K562 (cell line): ENCODE results near the gene CDC42BPB. TPM values are rescaled to one million over a fixed set of nuclear protein-coding genes. Genes with fewer than 3 reads are reported as not detected.
A peak's percentile ranks its signal among the peaks of the same experiment; 100 is the strongest.

Experiments used
- ATAC-seq: fragments of 200-7000 bp; cut with Tn5 transposase; 3 replicates; pipeline ENCODE4 v1.9.1; 2020; ENCODE audit warnings: moderate library complexity
- BruUV-seq: library from RNA; stranded (reverse); fragments of 400-500 nt; replicated peaks from 2 replicates; lab custom pipeline; 2021; lab: Mats Ljungman, UMichigan
- CTCF ChIA-PET: fragments of 300-600 bp; formaldehyde crosslinking; extraction: SDS; loops from one replicate; lab custom pipeline; 2021; ENCODE audit warnings: low intra/inter-chr PET ratio; lab: Yijun Ruan, JAX
- POLR2A ChIA-PET: fragments of 300-600, 350-650 bp; sonication (Branson Sonifier 250); formaldehyde crosslinking; extraction: SDS; loops from one replicate; lab custom pipeline; 2021; ENCODE audit warnings: antibody characterized with exemption, inconsistent platforms; lab: Yijun Ruan, JAX
- DNase-seq, 4 experiments: peaks; one replicate each; pipeline versions ENCODE4 v3.0.0 to v3.0.0-alpha.2; 2011 to 2018; ENCODE audit warnings: low spot score in 3 of 4, mixed read lengths in 3 of 4; ENCODE audit errors: extremely low read depth in 1 of 4
- FAIRE-seq: peaks from 2 replicates; lab custom pipeline; 2011; peaks lifted over from hg19 to GRCh38; lab: Jason Lieb, UNC
- H2AFZ ChIP-seq: 2 replicates; pipeline ENCODE4 v1.6.0; 2011; ENCODE audit warnings: low read depth, low read length, control low read depth, inconsistent platforms
- H3K27ac ChIP-seq: fragments of 200-600 bp; 3 replicates; pipeline ENCODE4 v1.8.0; 2011; ENCODE audit warnings: low read depth, mild to moderate bottlenecking, control low read depth, inconsistent platforms, low read length, moderate library complexity, mixed read lengths; ENCODE audit errors: extremely low read depth
- H3K27me3 ChIP-seq, 2 experiments: fragments of 300-600 bp in 1 of 2; 2 replicates in 1 of 2; 3 replicates in 1 of 2; pipeline versions ENCODE4 v1.6.0 to v1.8.0; 2011; ENCODE audit warnings: inconsistent platforms in 2 of 2, low read length in 2 of 2, mild to moderate bottlenecking in 1 of 2, mixed read lengths in 1 of 2, moderate library complexity in 1 of 2; ENCODE audit not compliant: control insufficient read depth in 2 of 2, insufficient read depth in 2 of 2
- H3K36me3 ChIP-seq: fragments of 300-600 bp; 3 replicates; pipeline ENCODE4 v1.8.0; 2011; ENCODE audit warnings: mild to moderate bottlenecking, low read length, inconsistent platforms; ENCODE audit not compliant: control insufficient read depth, insufficient read depth
- H3K4me1 ChIP-seq, 2 experiments: fragments of 200-600 bp in 1 of 2; replicated peaks in 1 of 2; 2 replicates in 1 of 2; 3 replicates in 1 of 2; pipeline versions ENCODE4 v1.5.1 to v1.8.0; 2011; ENCODE audit warnings: inconsistent platforms in 2 of 2, low read length in 2 of 2, mild to moderate bottlenecking in 1 of 2, mixed read lengths in 1 of 2, moderate library complexity in 1 of 2; ENCODE audit not compliant: control insufficient read depth in 2 of 2, insufficient read depth in 2 of 2
- H3K4me2 ChIP-seq: 2 replicates; pipeline ENCODE4 v1.6.1; 2011; ENCODE audit warnings: low read length, control low read depth, inconsistent platforms, mixed read lengths; ENCODE audit not compliant: insufficient read depth
- H3K4me3 ChIP-seq: fragments of 200-600 bp; sonication (generic), shearing (Covaris generic); 2 replicates; pipeline ENCODE4 v1.5.1; 2016; ENCODE audit warnings: control low read depth, inconsistent platforms
- H3K79me2 ChIP-seq: fragments of 200-600 bp; 3 replicates; pipeline ENCODE4 v1.8.0; 2011; ENCODE audit warnings: low read length, inconsistent platforms; ENCODE audit not compliant: control insufficient read depth, insufficient read depth
- H3K9ac ChIP-seq, 2 experiments: 2 replicates each; pipeline versions ENCODE4 v1.6.0 to v1.6.1; 2011; ENCODE audit warnings: low read depth in 2 of 2, low read length in 2 of 2, control low read depth in 1 of 2, inconsistent platforms in 1 of 2, mild to moderate bottlenecking in 1 of 2, mixed read lengths in 1 of 2; ENCODE audit not compliant: insufficient read depth in 1 of 2
- H3K9me1 ChIP-seq: one replicate; pipeline ENCODE4 v1.6.0; 2011; ENCODE audit warnings: inconsistent platforms, mild to moderate bottlenecking, low read length, moderate library complexity; ENCODE audit not compliant: control insufficient read depth, insufficient read depth
- H3K9me3 ChIP-seq: replicated peaks from 2 replicates; pipeline ENCODE4 v1.5.1; 2011; ENCODE audit warnings: low read depth, low read length, inconsistent platforms; ENCODE audit not compliant: control insufficient read depth, insufficient read depth
- H4K20me1 ChIP-seq: replicated peaks from 2 replicates; pipeline ENCODE4 v1.6.1; 2011; ENCODE audit warnings: low read length, inconsistent platforms, mixed read lengths; ENCODE audit not compliant: control insufficient read depth, insufficient read depth
- CTCF ChIP-seq, 3 experiments: IDR thresholded peaks in 2 of 3; conservative IDR thresholded peaks in 1 of 3; 2 replicates each; pipeline ENCODE4 v1.5.1; 2011 to 2012; ENCODE audit warnings: low read length in 3 of 3, mild to moderate bottlenecking in 3 of 3, control low read depth in 2 of 3, improper control_type of control experiment in 1 of 3, inconsistent platforms in 1 of 3, low read depth in 1 of 3, mixed read lengths in 1 of 3, moderate library complexity in 1 of 3; ENCODE audit not compliant: insufficient read depth in 2 of 3
- CTCFL ChIP-seq: IDR thresholded peaks from 2 replicates; pipeline ENCODE4 v1.6.1; 2011; ENCODE audit warnings: borderline replicate concordance, low read depth, mild to moderate bottlenecking, moderate library complexity, low read length; ENCODE audit not compliant: insufficient read depth, poor library complexity, severe bottlenecking
- GMEB1 ChIP-seq: fragments of 250-450 bp; sonication (Bioruptor Pico); IDR thresholded peaks from 2 replicates; pipeline ENCODE4 v1.4.0; 2020; ENCODE audit warnings: mild to moderate bottlenecking
- HIVEP1 ChIP-seq: fragments of 250-450 bp; sonication (Bioruptor Pico); IDR thresholded peaks from 2 replicates; pipeline ENCODE4 v1.4.0; 2020; ENCODE audit warnings: mild to moderate bottlenecking
- MCM2 ChIP-seq: fragments of 450-650 bp; IDR thresholded peaks from 2 replicates; pipeline ENCODE4 v1.6.1; 2017; ENCODE audit warnings: low read depth, mild to moderate bottlenecking
- NFRKB ChIP-seq: fragments of 450-650 bp; IDR thresholded peaks from 2 replicates; pipeline ENCODE4 v1.6.1; 2016; ENCODE audit warnings: low read depth
- PHF21A ChIP-seq: fragments of 450-650 bp; IDR thresholded peaks from 2 replicates; pipeline ENCODE4 v1.6.1; 2017; ENCODE audit warnings: low read depth, borderline replicate concordance
- POLR2A ChIP-seq: fragments of 450-650 bp; conservative IDR thresholded peaks from 2 replicates; pipeline ENCODE4 v1.6.1; 2016
- THAP7 ChIP-seq: fragments of 250-450 bp; sonication (Bioruptor Pico); IDR thresholded peaks from 2 replicates; pipeline ENCODE4 v1.5.0; 2021
- ZBTB43 ChIP-seq: sonication (generic); formaldehyde crosslinking; IDR thresholded peaks from 2 replicates; pipeline ENCODE4 v1.8.0; 2023; ENCODE audit warnings: mild to moderate bottlenecking, missing genetic modification reagents
- ZNF347 ChIP-seq: fragments of 450-650 bp; formaldehyde crosslinking; IDR thresholded peaks from 2 replicates; pipeline ENCODE4 v1.4.0; 2020; ENCODE audit warnings: low read depth, mild to moderate bottlenecking, moderate library complexity
- ZNF354B ChIP-seq: fragments of 250-450 bp; sonication (Bioruptor Pico); IDR thresholded peaks from 2 replicates; pipeline ENCODE4 v1.4.0; 2020
- ZNF707 ChIP-seq: fragments of 250-450 bp; sonication (Bioruptor Pico); conservative IDR thresholded peaks from 2 replicates; pipeline ENCODE4 v1.8.0; 2022; ENCODE audit warnings: inconsistent platforms, mild to moderate bottlenecking, moderate library complexity
- WGBS: fragments of 100-300 bp; shearing (Covaris generic); methylation state at CpG from one replicate; pipeline ENCODE4 v1.1.6; 2016; ENCODE audit warnings: low coverage, mixed read lengths; ENCODE audit not compliant: insufficient coverage; ENCODE audit errors: missing lambda C conversion rate; 5-methylcytosine and 5-hydroxymethylcytosine counted together
- in situ Hi-C: fragments of 300-500 bp; cut with MboI; formaldehyde crosslinking; loops from 4 replicates; pipeline ENCODE4 v1.15.0; 2018; ENCODE audit warnings: inconsistent platforms, mixed read lengths
- intact Hi-C: fragments of 100-400 bp; cut with micrococcal nuclease; formaldehyde crosslinking; loops from 2 replicates; pipeline ENCODE4 v1.14.2; 2022
- polyA plus RNA-seq, 8 experiments: library from polyadenylated mRNA; depleted of rRNA in 4 of 8; stranded (reverse) in 5 of 8; unstranded in 3 of 8; fragments of >200 nt; fragmentation: Nextera tagmentation in 2 of 8; fragmentation: Illumina TruSeq in 1 of 8; extraction: Ambion mirVana in 2 of 8; extraction: Trizol in 1 of 8; gene quantifications; 2 replicates each; pipeline versions ENCODE4 v1.2.1 to v1.2.3, GENCODE V29; 2011 to 2014; ENCODE audit warnings: inconsistent platforms in 1 of 8, missing spikeins in 1 of 8
- total RNA-seq, 7 experiments: library from RNA; depleted of rRNA in 6 of 7; stranded (reverse); fragments of >200 nt in 6 of 7; fragmentation: Illumina TruSeq in 2 of 7; extraction: Trizol in 2 of 7; gene quantifications; 2 replicates each; pipeline versions ENCODE4 v1.2.1 to v1.2.3, GENCODE V29; 2011 to 2021; ENCODE audit warnings: low replicate concordance in 1 of 7

The CDC42BPB gene
- total and polyA plus RNA-seq, 9 of the 15 experiments (the other 6 are each of a cell fraction or from before 2014, with no cell fraction given): 0.07 to 24.3 (median 12.6) TPM

GRCh38 chr14:103033681-103034096, 23.7 kb downstream of the CDC42BPB start (continued):
- TF ChIP-seq ZNF354B (CRISPR knock-in tag) (no peak), NFRKB (no peak), HIVEP1 (CRISPR knock-in tag) (no peak), PHF21A (no peak), THAP7 (CRISPR knock-in tag) (no peak), POLR2A (no peak)

GRCh38 chr14:103031956-103032355, 25.4 kb downstream of the CDC42BPB start:
- POLR2A ChIA-PET: interaction anchor here (1.8 kb wide), 1 partner anchor 12 kb away, joined by 5 read pairs; no protein-coding TSS in a partner anchor
- no TSS peak for BruUV-seq
- TF ChIP-seq CTCFL (peak; percentile 46), MCM2 (no peak), ZNF347 (CRISPR knock-in tag) (no peak), ZBTB43 (no peak), GMEB1 (CRISPR knock-in tag) (no peak), POLR2A (no peak), ZNF707 (CRISPR knock-in tag) (no peak), CTCF (IDR thresholded peaks at IDR 0.05 in 2 of 3, conservative IDR thresholded peaks at IDR 0.05 in 1 of 3; ENCODE audit: insufficient read depth in 2 of 3, low read depth in 1 of 3, low read length in 3 of 3) (0 out of 6 replicates have a peak, but pooled peaks of 1 of the 3 experiments have one; percentile 2)

More at GRCh38 chr14:103031956-103032355, 25.4 kb downstream of the CDC42BPB start:
- CTCF ChIA-PET: interaction anchor here (0.7 kb wide), 1 partner anchor 249 kb away, joined by 4 read pairs; no protein-coding TSS in a partner anchor
- Histone ChIP-seq H3K9me3 (no peaks in the 10 kb centered on the region), H3K9me1 (no peaks in the 10 kb centered on the region), H3K27ac (no peak overlapping the region), H3K27me3 (no peaks in the 10 kb centered on the region), H3K36me3 (no peaks in the 10 kb centered on the region), H3K4me1 (no peaks in the 10 kb centered on the region; a peak in 1 of 5 replicates), H3K4me2 (no peak overlapping the region), H3K79me2 (no peaks in the 10 kb centered on the region), H3K9ac (no peak overlapping the region), H3K4me3 (no peak overlapping the region), H2AFZ (no peak overlapping the region), H4K20me1 (no peaks in the 10 kb centered on the region)
- 55% methylated on average over 4 of the region's 9 CpGs for WGBS
- intact Hi-C loops (no loop called here), in situ Hi-C loops (no loop called here)
- ATAC-seq (no peak), DNase-seq (no peak), FAIRE-seq (no peak)
